GM18505 (cell line): Measurements from ENCODE around the gene LGALS9.
"Not testable (repeated sequence)": the region's sequence is repeated elsewhere in the genome, so short reads cannot be mapped to it uniquely, and the experiment has no call there.

Experiments
- ATAC-seq: cut with Tn5 transposase; IDR thresholded peaks from one replicate; pipeline ENCODE4 v1.9.1; 2021; ENCODE audit not compliant: unreplicated experiment
- POLR2A ChIP-seq: IDR thresholded peaks from 4 replicates; pipeline ENCODE4 v1.6.1; 2011; ENCODE audit warnings: borderline replicate concordance; ENCODE audit not compliant: insufficient read depth, insufficient read length; ENCODE audit errors: extremely low read depth

LGALS9 gene

DNA sequence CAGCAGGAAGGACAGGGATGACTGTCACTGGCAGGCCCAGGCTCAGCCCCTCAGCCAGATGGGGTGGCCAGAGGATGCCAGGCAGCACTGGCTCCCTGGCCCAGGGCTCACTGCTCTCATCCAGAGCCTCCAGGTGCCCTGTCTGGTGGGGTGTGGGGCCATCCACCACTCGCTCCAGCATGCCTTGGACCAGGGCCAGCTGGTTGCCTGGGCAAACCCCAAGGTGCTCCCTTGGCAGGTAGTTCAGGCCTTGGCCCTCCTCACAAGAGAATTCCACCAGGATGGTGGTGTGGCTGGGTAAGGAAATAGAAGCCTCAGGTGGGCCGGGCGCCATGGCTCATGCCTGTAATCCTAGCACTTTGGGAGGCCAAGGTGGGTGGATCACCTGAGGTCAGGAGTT lies 29.4 kb downstream of the LGALS9 start:
- no peak for TF ChIP-seq POLR2A
- no peak for ATAC-seq

DNA sequence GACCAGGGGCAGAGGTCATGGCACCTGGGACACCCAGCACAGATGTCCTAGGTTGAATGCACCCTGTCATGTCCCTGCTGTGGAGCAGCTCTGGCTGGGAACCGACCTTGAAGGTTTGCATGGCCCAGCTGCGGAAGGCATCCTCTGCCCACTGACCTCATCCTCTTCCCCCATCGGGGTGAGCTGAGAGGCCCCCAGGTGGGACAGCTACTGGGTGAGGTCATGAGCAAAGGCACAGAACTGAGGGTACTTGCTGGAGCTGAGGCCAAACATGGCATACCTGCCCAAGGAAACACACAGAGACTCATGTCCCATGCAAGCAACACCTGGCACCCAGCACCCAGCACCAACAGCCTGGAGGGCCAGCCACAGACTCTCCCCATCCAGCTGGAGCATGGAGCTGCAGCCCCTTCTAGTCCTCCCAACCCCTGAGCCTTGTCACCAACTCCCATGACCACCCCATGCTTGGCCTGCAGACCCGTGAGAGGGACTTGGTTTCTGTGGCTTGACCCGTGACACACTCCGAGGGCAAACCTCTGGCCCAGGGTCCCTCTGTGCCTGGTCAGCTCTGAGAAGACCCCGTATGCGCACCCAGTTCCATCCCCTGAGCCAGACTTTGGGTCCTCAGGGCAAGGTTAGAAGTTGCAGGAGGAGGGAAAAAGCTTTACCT lies 33.1 kb downstream of the LGALS9 start:
- no peak for TF ChIP-seq POLR2A
- ATAC-seq = no peak

DNA sequence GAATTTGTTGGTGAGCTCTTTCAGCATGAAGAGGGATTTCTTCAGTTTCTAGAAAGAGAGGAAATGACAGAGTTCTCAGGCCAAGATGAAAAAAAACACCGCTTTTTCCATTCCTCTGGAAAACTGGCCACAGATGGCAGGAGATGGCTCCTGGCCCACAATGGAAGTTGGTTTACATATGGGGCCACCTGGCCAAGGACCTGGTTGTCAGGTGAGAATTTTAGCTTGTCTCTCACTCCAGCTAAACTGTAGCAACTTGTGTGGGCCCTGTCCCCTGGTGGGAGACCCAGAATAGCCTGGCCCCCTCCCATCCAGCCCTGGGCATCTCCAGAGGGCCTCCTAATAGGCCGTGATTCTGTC lies 33.6 kb downstream of the LGALS9 start:
- ATAC-seq = no peak

DNA sequence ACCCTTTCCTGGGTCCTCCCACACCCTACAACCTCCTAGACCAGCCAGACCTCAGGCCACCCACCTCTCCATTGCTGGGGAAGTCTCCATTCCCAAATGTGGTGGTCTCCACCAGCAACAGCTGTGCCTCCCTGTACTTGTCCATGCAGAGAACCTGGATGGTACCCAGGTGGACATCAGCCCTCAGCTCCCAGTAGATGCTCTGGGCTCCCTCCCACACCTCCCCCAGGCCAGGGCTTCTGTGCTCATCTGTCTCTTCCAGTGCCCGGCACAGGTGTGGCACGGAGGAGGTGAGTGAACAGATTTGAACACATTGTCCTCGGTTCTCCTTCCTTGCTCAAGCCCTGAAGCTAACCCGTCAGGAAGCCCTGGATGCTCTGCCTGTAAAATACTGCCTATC lies 34.6 kb downstream of the LGALS9 start:
- ATAC-seq = no peak
- TF ChIP-seq POLR2A = no peak

More for the DNA sequence above, 33.6 kb downstream of the LGALS9 start:
- no peak for TF ChIP-seq POLR2A

DNA sequence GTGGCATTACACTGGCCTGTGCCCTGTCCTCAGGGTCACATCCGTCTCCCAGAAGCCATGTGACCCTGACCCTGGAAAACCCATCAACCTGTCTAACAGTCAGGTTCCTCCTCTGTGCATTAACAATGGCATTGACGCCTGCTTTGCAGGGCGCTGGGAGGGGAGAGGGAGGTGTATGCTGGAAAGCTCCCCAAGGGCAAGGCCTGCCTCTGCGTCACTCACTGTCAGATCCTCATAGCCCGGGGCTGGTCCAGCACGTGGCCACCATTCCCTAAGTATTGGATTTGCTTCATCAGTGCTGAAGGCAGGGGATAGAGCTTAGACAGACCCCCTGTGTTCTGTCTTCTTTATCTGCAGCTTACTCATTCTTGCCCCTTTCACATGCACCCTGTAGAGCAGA lies 35.3 kb downstream of the LGALS9 start:
- not testable (repeated sequence) for ATAC-seq

DNA sequence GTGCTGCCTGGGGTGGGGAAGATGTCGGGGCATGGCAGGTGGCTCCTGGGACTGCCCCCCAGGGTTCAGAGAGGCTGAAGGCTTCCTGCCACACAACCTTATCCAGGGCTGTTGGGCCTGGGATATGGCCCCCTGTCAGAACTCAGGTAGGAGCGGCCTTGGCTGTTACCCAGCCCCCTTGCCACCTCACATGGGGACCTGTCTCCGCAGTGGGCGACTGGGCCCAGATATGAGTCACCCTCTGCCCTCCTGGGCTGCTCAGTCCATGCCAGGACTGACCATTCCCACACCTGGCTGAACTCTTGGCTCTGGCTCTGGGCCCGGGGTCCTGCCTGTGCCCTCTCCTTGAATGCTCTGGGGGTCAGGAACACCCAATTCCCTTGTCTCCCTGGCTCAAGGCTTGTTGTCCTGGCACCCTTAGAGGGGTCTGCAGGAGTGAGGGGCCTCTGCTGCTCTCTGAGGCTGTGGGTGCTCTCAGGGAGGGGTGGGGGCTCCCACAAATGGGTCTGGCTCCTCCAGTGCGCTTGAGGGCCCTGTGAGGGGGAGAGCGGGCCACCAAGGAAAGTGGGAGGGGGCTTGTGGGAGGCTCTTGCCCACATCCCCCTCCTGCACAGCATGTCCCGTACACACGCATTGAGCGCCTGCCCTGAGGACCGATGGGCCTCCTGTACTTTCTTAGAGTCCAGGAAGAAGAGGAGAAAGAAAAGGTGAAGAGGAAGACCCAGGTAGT lies 36.0 kb downstream of the LGALS9 start:
- no peak for TF ChIP-seq POLR2A
- ATAC-seq = no peak

DNA sequence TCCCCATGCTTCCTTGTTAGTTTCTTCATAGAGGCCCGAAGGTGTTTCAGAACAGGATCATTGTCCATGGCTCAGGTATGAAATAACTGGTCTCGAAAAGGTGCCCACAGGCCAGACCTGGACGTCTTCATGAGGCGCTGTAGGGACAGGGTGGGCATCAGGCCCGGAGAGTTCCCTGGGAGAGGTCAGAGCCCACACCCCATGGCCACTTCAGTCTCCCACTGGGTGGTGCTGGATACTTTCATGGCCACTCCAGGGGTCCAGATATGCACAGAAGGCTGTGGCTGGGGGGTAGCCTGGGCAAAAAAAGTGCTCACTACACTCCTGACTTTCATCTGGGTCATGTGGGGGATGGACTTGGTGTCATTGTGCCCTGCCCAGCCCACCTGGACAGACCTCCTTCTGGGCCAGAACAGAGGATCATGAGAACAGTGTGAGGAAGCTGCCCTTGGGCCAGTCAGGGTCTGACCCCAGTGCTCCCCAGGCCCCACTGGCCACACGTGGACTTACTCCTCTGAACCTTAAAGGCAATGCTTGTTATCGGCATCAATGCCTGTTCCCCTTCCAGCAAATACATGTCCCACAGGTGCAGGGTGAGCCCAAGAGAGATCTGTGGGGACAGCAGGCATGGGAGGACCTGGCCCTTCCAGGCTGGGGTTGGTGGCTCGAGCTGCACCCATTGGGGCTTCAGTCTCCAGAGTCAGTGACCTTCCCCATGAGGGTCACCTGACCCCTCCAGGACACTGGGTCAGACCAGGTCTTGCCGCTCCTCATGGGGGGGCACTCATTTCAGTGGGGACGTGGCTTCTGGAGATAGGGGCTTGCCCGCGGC lies 36.9 kb downstream of the LGALS9 start:
- no peak for TF ChIP-seq POLR2A
- ATAC-seq = no peak

DNA sequence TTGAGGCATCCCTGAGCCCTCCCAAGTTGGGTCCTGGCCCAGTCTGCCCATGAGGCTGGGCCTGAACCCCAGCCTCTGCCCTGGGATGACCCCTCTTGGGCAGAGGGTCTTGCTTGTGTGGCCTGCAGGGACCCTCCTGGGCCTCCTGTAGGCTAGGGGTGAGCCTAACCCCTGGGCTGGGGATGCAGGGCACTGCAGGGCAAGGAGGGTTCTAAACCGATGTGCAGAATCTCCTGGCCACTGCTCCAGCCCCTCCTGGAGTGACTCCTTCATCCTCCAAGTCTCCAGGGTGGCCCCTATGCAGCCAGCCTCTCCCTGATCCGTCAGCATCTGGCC lies 37.5 kb downstream of the LGALS9 start:
- ATAC-seq = no peak
- TF ChIP-seq POLR2A = no peak

DNA sequence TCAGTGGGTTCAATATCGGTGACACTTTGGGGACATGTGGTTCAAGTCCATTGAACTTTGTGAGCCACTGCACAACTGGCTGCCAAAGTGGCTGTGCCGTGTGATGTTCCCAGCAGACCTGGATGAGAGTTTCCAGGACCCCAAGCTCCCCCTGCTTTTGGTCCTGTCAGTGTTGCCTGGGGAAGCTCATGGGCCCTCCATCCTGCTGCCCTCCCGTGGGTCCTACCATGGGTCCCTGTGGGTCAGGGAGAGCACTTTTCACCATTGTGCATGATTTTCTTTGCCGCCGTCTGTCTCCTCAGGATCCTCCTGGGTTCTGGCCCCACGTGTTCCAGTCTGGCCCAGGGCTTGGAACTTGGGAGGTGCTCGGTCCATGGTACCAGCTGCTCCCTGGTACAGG lies 38.1 kb downstream of the LGALS9 start:
- no peak for ATAC-seq
- no peak for TF ChIP-seq POLR2A

DNA sequence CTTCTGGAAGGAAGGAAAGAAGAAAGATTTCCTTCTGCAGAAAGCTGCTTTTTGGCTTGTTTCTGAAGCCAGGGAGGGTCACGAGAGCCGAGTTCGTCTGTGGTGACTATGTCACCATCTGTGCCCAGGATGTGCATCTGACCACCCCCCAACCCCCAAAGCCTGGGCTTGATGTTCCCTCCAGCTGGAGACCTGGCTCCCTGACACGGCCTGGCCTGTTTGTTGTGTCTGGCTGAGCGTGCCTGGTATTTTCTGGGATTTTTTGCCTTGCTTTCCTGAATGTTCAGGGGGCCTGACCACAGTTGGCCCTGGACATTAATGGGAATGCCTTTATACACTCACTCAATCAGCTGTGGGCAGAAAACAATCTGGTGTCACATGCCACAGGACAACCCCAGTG lies 38.9 kb downstream of the LGALS9 start:
- no peak for TF ChIP-seq POLR2A
- no peak for ATAC-seq

DNA sequence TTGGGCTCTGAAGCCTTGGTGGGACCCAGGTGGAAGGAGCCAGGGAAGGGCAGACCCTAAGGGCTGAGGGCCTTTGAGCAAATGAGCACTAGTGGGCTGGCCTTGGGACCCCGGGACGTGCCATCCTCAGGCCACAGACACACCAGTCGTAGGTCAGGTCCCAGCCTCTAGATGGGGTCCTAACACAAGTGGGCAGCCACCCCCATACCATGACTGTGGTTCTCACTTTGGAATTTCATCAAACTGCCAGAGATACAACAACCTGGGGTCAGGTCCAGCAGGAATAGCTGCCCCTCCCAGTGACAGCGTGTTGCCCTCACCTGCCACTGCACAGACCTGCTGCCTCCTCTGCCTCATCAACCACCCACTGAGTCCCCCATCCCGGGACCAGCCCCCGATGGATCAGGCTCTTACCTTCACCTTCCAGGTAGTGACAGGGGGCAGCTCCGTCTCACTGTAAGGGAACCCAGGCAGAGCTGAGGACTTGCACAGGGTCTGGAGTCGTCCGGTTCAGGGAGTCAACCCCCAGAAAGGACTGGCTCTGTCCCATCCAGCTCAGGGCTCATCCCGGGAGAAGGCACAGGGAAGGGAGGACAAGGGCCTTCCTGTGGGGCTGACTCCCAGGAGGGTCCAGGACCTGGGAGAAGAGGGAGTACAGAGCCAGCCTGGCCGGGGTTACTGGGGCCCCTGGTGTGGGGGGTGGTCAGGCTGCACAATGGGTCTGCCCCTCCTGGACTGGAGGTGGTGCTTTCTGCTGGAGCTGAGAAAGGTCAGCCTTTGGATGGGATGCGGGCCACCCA lies 40.0 kb downstream of the LGALS9 start:
- ATAC-seq = no peak
- TF ChIP-seq POLR2A = no peak

DNA sequence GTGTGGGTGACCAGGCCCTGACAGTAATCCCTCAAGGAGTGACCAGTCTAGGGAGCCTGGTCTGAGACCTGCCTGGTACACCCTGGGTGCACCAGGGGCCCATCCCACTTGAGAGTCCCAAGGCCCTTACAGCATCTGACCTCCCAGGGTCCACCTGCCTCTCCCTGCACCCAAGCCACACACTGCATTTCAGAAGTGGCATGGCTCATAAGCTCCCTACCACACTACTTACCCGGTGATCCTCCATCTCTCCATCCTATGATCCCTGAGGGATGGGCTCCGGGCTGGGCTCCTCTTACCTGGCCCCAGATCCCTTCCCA lies 40.6 kb downstream of the LGALS9 start:
- no peak for TF ChIP-seq POLR2A
- no peak for ATAC-seq

DNA sequence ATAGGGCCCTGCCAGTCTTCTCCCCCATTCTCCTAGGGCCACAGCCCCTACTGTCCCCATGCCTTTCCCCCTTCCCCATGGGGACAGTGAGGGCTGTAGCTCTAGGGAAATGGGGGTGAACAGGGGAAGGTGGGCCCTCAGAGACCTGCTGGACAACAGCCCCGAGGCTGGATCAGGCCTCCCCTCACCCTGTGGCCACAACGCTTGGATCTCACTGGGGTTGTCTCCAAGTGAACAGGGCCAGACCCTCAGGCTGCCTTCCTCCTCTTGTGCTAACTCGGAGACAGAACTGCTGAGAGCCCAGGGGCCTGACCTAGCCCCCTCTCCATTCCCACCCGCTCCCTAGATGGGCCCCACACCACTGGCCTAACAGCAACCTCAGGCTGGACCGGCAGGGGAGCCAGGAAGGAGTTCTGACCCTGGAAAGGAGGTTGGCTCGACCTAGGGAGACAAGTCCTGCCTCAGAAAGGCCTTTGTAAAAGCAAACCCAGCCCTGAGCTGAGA lies 41.0 kb downstream of the LGALS9 start:
- not testable (repeated sequence) for ATAC-seq
